Body of pancreas (tissue), 4 donors: ENCODE measurements around the gene PRPSAP2.

ENCODE experiments used
- POLR2A ChIP-seq, 3 donors: fragments of 450-650 bp; IDR thresholded peaks; one replicate each; pipeline ENCODE4 v1.6.1; 2016; ENCODE audit warnings: antibody characterized with exemption in 3 of 3, mild to moderate bottlenecking in 2 of 3
- TF ChIP-seq, protein P1 (sequence below), 7 experiments: fragments of 450-650 bp in 4 of 7; fragments of 200-600 bp in 3 of 7; sonication (generic) in 3 of 7; IDR thresholded peaks; one replicate each; pipeline ENCODE4 v1.5.1; 2016 to 2019; ENCODE audit warnings: antibody characterized with exemption in 7 of 7

DNA sequence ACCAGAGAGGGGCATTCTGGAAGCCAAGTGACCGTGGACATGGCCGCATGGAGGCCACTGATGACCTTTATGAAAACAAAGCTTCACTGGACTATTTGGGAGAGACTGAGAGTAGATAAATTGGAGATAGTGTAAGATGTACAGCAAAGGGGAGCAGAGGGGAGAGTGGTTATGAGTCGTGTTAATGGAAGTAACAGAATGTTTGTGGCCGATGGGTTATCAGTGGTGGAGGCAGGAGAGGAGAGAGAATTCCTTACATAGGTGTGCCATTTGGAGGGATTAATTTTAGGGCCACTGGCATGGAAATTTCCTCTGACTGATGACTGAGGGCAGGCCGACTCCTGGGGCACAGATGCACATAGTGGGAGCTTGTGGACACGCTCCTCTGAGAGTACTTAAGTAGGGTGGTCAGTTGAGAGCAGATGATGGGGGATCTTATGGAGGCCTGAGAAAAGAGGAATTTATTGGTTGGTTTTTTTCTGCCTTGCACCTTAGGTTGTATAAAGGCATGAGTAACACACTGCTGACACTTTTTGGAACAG lies 19.2 kb downstream of the PRPSAP2 start:
- TF ChIP-seq, protein P1, sequence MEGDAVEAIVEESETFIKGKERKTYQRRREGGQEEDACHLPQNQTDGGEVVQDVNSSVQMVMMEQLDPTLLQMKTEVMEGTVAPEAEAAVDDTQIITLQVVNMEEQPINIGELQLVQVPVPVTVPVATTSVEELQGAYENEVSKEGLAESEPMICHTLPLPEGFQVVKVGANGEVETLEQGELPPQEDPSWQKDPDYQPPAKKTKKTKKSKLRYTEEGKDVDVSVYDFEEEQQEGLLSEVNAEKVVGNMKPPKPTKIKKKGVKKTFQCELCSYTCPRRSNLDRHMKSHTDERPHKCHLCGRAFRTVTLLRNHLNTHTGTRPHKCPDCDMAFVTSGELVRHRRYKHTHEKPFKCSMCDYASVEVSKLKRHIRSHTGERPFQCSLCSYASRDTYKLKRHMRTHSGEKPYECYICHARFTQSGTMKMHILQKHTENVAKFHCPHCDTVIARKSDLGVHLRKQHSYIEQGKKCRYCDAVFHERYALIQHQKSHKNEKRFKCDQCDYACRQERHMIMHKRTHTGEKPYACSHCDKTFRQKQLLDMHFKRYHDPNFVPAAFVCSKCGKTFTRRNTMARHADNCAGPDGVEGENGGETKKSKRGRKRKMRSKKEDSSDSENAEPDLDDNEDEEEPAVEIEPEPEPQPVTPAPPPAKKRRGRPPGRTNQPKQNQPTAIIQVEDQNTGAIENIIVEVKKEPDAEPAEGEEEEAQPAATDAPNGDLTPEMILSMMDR (IDR thresholded peaks at IDR 0.05) = no peak
- TF ChIP-seq POLR2A (IDR thresholded peaks at IDR 0.05) = no peak
